Activated naive CD4-positive, alpha-beta T cell treated with anti-CD3 and anti-CD28 coated beads, Interleukin-2, amount 10 ng/mL, durations not matched to agents 7 days and 5 days (primary cell): ENCODE results near the gene FGGY.

Experiments used
- CTCF ChIA-PET: fragments of 350-600 bp; sonication (Branson Sonifier 250); formaldehyde crosslinking; loops from one replicate; lab custom pipeline; 2021; ENCODE audit warnings: antibody characterized with exemption; lab: Charles Lee
- DNase-seq: peaks from one replicate; pipeline ENCODE4 v3.0.0-alpha.2; 2020
- H3K27ac Mint-ChIP-seq: one replicate; pipeline ENCODE4 v1.8.0; 2021; ENCODE audit warnings: mild to moderate bottlenecking, moderate library complexity, mixed read lengths
- H3K27me3 Mint-ChIP-seq: one replicate; pipeline ENCODE4 v1.8.0; 2021; ENCODE audit warnings: mild to moderate bottlenecking, mixed read lengths
- H3K36me3 Mint-ChIP-seq: one replicate; pipeline ENCODE4 v1.8.0; 2021; ENCODE audit warnings: mixed read lengths
- H3K4me1 Mint-ChIP-seq: one replicate; pipeline ENCODE4 v1.8.0; 2021; ENCODE audit warnings: mixed read lengths
- H3K4me3 Mint-ChIP-seq: one replicate; pipeline ENCODE4 v1.8.0; 2021; ENCODE audit warnings: mild to moderate bottlenecking, moderate library complexity, mixed read lengths
- H3K9me3 Mint-ChIP-seq: one replicate; pipeline ENCODE4 v1.8.0; 2021; ENCODE audit warnings: mixed read lengths

Gene FGGY

DNA sequence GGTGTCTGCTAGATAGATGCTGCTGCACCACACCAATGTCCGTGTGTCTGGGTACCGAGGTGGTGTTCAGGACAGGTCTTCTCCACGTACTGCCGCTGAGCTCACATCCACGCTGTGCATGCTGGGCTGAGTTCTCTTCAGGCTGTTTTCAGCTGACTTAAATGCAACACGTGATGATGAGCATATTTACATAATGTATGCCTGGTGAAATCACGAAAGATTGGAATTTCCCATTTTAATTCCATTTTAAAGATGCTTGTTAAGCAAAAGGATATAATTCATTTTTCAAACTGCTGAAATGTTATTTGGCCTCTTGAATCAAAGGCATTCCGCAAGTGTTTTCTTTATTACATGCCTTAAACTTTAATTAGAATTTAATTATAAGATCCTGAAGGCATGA, 107.9 kb downstream of the FGGY start:
- Mint-ChIP-seq H3K27ac (no peak overlapping the region), H3K4me3 (no peak overlapping the region), H3K4me1 (no peaks in the 10 kb centered on the region), H3K27me3 (no peaks in the 10 kb centered on the region), H3K9me3 (no peaks in the 10 kb centered on the region), H3K36me3 (no peaks in the 10 kb centered on the region)
- no peak for DNase-seq
- CTCF ChIA-PET, result no interaction called here

DNA sequence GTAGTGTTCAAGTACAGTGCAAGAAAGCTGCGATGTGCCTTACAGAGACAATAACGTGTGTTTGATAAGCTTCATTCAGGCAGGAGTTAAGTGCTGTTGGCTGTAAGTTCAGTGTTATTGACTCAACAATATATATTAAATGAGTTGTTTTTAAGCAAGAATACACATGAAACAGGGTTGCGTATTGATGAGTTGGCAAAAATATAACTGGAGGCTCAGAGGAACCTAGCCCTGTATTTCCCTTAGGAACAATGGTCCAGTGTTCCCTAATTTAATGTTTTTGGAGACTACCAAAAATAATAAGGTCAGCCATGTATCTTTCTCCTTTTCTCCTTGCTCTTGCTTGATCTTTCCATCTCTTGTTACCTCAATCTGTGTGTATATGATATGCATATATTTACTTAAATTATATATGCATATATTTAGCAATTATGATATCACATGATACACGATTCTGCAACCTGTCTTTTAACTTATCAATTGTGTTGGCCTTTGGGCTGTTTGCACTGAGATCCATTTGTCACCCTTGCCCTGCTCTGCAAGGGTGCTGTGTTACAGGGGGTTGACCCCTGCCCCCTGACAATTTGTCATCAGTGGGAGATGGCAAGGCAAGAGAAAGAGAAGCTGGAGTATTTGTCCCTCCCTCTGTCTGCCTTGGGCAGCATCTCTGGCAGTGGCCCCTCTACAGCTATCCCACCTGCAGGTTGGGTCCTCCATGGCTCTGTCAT, 109.7 kb downstream of the FGGY start:
- H3K27me3 Mint-ChIP-seq, result no peaks in the 10 kb centered on the region
- H3K4me1 Mint-ChIP-seq, result no peaks in the 10 kb centered on the region
- no peak for DNase-seq
- CTCF ChIA-PET, result no interaction called here
- no peaks in the 10 kb centered on the region for H3K9me3 Mint-ChIP-seq
- no peaks in the 10 kb centered on the region for H3K36me3 Mint-ChIP-seq
- H3K4me3 Mint-ChIP-seq, result no peak overlapping the region
- H3K27ac Mint-ChIP-seq, result no peak overlapping the region

DNA sequence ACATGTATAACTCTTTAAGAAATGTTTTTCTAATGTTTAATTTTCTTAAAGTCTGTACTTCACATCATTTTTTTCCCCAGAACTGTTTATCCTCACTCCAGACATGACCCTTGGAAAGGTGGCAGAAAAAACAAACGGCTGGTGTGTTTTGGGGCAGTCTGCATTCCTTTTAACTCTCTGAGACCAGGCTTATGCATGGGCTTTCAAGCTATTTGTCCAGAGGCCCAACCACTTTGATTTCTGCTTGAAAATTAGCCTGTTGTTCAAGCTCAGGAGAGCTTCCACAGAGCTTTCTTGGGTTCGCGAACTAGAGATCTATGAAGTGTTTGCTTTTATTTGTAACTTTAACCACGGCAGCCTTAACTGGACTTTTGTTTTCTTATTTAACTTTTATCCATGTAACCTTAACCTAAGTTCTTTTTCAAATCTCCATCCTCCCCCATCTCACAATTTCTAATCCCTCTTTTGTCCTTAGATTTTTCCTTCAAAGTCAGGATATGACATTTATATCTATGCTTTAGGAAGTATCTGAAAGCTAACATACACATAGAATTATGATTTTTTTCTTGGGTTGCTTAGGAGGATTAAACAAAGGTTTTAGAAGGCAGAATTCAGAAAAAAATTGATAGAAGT, 111.8 kb downstream of the FGGY start:
- Mint-ChIP-seq H3K4me1 (no peaks in the 10 kb centered on the region), H3K27ac (no peak overlapping the region), H3K4me3 (no peak overlapping the region), H3K9me3 (no peaks in the 10 kb centered on the region), H3K36me3 (no peaks in the 10 kb centered on the region), H3K27me3 (no peaks in the 10 kb centered on the region)
- CTCF ChIA-PET, result no interaction called here
- DNase-seq, result no peak

DNA sequence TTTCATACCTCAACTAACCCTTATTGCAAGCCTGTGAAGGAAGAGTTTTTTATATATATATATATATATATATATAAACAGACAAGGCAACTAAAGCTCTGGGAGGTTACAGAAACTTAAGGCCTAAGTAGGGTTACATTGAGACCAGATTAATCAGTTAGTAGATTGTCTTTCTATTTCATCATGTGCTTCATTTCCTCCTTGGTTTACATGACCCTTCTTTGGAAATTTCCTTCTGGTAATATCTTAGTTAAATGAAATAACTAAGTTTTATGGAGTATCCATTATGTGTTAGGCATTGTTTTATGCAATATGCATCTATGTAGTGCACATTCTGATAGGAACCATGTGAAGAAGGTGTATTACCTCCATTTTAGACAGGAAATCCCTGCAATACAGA, 112.7 kb downstream of the FGGY start:
- no peak overlapping the region for H3K4me3 Mint-ChIP-seq
- no peak for DNase-seq
- H3K9me3 Mint-ChIP-seq, result no peaks in the 10 kb centered on the region
- H3K36me3 Mint-ChIP-seq, result no peaks in the 10 kb centered on the region
- CTCF ChIA-PET, result no interaction called here
- no peak overlapping the region for H3K27ac Mint-ChIP-seq
- no peaks in the 10 kb centered on the region for H3K27me3 Mint-ChIP-seq
- H3K4me1 Mint-ChIP-seq, result no peaks in the 10 kb centered on the region

DNA sequence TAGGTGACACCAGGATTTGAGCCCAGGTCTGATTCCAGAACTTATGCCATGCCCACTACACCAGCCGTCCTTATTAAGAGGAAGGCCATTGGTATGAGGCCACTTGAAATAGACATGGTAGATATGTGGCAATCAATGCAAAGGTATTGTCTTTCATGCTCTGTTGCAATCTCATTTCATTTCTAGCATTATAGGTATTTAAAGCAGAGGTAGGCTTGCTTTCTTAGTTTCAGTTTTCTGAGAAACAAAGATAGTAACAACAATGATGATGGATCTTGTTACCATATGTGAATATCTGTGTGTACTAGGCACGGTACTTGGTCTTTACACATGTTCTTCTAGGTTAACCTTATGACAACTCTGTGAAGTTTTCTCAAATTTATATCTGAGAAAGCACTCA, 113.1 kb downstream of the FGGY start:
- Mint-ChIP-seq H3K27ac (no peak overlapping the region), H3K27me3 (no peaks in the 10 kb centered on the region), H3K4me1 (no peaks in the 10 kb centered on the region), H3K4me3 (no peak overlapping the region), H3K9me3 (no peaks in the 10 kb centered on the region), H3K36me3 (no peaks in the 10 kb centered on the region)
- CTCF ChIA-PET, result no interaction called here
- DNase-seq, result no peak

DNA sequence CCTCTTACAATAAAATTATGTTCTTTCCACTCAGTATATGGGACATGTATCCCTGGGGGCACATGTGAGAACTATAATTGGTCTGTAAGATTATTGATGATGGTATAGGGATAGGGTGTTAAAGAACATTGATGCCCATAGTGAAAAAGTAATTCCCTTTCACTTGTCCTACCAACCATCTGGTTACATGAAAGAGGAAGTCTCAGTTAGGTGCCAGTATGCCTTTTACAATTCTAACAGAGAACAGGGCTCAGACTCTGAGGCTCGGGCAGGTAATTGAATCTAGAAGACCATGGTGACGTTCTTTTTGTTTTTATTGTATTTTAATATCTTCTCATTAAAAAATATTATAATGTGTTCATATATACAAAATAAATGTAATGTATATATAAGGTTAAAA, 113.6 kb downstream of the FGGY start:
- Mint-ChIP-seq H3K4me1 (no peaks in the 10 kb centered on the region), H3K9me3 (no peaks in the 10 kb centered on the region), H3K27me3 (no peaks in the 10 kb centered on the region), H3K4me3 (no peak overlapping the region), H3K36me3 (no peaks in the 10 kb centered on the region), H3K27ac (no peak overlapping the region)
- CTCF ChIA-PET, result no interaction called here
- DNase-seq, result no peak

DNA sequence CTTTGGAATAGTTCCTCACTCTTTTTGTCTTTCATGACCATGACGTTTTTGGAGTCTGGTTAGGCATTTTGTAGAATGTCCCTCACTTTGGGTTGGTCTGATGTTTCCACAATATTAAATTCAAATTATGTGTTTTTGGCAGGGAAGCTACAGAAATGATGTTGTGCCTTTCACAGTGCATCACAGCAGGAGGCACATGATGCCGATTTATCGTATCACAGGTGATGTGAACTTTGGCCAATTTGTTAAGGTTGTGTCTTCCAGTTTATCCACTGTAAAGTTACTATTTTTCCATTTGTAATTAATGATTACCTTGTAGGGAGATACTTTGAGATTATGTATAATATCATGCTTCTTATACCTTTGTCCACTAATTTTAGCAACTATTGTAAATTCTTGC, 114.3 kb downstream of the FGGY start:
- Mint-ChIP-seq H3K4me1 (no peaks in the 10 kb centered on the region), H3K27me3 (no peaks in the 10 kb centered on the region), H3K4me3 (no peak overlapping the region), H3K27ac (no peak overlapping the region), H3K36me3 (no peaks in the 10 kb centered on the region), H3K9me3 (no peaks in the 10 kb centered on the region)
- CTCF ChIA-PET, result no interaction called here
- DNase-seq, result no peak

DNA sequence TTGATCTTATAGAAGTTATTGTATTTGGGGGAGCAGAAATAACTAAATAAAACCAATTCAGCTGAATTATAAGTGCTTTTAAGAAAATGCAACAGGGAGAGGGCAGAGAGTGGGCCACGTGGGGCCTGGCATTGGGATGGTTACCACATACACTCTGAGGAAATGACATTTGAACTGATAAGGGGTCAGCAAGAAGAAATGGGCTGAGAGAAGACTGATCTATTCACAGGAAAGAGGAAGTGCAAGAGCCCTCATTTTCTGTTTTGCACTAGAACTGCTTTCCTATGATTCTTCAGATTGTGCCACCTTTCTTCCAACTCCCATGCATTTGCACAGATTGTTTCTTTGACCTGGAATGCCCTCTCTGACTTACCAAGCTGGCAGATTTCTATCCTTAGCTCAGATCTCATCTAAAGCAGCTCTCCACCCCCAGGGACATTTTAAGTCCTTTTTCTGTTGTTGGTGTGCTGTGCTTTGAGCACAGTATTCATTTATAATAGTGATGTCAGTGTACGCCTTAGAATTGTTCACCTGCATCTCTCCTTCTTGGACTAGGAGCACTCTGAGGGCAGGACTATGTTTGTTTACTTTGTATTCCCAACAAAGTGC, 115.9 kb downstream of the FGGY start:
- DNase-seq, result no peak
- H3K4me1 Mint-ChIP-seq, result no peaks in the 10 kb centered on the region
- H3K4me3 Mint-ChIP-seq, result no peak overlapping the region
- CTCF ChIA-PET, result no interaction called here
- H3K27me3 Mint-ChIP-seq, result no peaks in the 10 kb centered on the region
- H3K9me3 Mint-ChIP-seq, result no peaks in the 10 kb centered on the region
- H3K36me3 Mint-ChIP-seq, result no peaks in the 10 kb centered on the region
- no peak overlapping the region for H3K27ac Mint-ChIP-seq

DNA sequence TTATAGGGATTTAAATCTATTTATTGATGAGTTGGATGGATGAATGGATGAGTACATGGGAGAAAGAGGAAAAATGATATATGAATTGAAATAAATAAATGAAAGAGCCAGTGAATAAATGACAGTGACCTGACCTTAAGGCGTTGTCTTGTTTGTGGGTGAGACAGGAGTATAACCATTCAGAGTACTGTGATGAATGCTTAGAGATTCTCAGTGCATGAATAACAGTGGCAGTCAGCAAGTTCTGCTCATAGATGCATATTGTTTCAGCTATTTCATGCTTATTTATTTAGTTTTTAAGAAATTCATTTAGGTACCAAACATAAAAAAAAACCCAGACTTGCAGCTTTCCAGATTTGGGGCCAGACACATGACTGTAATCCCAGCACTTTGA, 116.4 kb downstream of the FGGY start:
- Mint-ChIP-seq H3K4me3 (no peak overlapping the region), H3K9me3 (no peaks in the 10 kb centered on the region), H3K27me3 (no peaks in the 10 kb centered on the region), H3K27ac (no peak overlapping the region), H3K4me1 (no peaks in the 10 kb centered on the region), H3K36me3 (no peaks in the 10 kb centered on the region)
- CTCF ChIA-PET, result interaction anchor here (0.7 kb wide), 1 partner anchor 11 kb away, joined by 3 read pairs; no protein-coding TSS in a partner anchor
- DNase-seq, result no peak

DNA sequence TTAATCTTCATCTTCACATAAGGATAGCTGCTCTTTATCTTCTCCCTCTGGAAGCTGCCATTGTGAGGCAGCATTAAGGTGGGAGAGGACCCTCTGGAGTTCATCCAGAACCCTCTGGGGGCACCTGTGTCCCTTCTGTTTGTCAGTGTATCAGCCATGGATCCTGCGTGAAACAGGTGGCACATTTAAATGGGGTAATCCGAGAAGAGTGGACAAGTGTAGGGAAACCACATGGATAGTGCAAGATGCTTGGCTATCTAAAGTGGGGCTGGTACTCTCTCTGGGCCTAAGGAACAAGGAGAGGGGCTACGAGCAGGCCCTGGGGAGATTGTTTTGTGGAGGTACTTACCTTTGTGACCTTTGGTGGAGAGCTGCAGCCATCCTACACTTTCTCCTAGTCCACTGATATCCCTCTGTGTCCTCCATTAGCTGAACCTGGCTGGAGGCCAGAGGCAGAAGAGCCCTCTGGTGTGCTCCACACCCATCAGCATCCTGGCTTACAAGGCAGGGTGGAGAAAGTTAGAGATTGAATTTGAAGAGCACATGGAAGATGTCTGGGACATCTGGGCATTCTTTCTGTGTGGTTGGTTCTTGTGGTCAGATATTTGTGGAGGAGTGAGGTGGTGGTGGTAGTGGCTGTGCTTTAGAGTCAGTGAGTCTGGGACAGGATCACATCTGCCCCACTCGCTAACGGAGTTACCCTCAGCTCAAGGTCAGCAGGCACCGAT, 117.7 kb downstream of the FGGY start:
- no peak for DNase-seq
- no peak overlapping the region for H3K27ac Mint-ChIP-seq

DNA sequence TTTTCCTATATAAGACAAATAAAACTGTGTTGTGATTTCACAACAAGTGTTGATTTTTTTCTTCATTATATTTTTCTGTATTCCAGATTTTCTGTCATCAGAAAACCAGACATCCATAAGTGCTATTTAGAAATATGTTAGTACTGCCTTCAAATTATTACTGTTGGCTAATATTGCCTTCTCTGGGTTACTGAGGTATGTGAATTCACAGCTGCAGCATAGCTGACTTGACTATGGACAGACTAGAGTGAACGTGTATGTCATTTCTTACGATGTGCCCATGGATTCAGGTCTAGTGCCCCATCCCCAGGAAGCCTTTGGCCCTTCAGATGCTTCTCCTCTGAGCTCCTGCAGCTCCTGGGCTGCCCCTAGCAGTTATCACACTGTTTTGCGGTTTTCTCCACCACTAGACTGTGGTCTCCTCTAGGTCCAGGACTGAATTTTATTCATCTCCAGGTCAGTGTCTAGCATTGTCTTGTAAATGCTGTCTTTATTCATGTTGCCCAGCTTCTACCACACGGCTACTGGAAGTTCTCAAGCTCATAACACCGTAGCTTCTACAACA, 118.5 kb downstream of the FGGY start:
- no peak overlapping the region for H3K27ac Mint-ChIP-seq
- no peaks in the 10 kb centered on the region for H3K4me1 Mint-ChIP-seq
- no peak for DNase-seq
- no peak overlapping the region for H3K4me3 Mint-ChIP-seq
- no peaks in the 10 kb centered on the region for H3K27me3 Mint-ChIP-seq
- H3K36me3 Mint-ChIP-seq, result no peaks in the 10 kb centered on the region
- CTCF ChIA-PET, result no interaction called here
- no peaks in the 10 kb centered on the region for H3K9me3 Mint-ChIP-seq

More for the DNA sequence above, 117.7 kb downstream of the FGGY start:
- Mint-ChIP-seq H3K4me1 (no peaks in the 10 kb centered on the region), H3K4me3 (no peak overlapping the region), H3K36me3 (no peaks in the 10 kb centered on the region), H3K27me3 (no peaks in the 10 kb centered on the region), H3K9me3 (no peaks in the 10 kb centered on the region)
- CTCF ChIA-PET, result no interaction called here

DNA sequence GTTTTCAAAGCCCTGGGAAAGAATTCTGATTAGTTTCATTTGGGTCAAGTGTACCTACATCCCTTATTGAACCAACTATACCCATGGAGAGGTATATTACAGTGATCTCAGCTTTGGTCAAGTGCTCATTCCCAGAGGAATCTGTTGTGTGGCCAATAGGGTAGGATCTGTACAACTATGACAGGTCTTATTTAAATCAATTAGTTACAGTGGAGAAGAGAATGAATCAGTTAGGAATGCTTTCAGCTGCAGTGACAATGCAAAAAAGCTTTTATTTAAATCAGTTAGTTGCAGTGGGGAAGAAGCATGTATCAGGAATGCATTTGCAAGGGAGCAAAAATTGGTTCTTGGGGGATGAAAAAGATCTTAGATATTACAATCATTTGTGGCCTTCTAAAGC, 119.0 kb downstream of the FGGY start:
- no peak for DNase-seq
- Mint-ChIP-seq H3K4me3 (no peak overlapping the region), H3K36me3 (no peaks in the 10 kb centered on the region), H3K27ac (no peak overlapping the region), H3K9me3 (no peaks in the 10 kb centered on the region), H3K4me1 (no peaks in the 10 kb centered on the region), H3K27me3 (no peaks in the 10 kb centered on the region)
- CTCF ChIA-PET, result no interaction called here

DNA sequence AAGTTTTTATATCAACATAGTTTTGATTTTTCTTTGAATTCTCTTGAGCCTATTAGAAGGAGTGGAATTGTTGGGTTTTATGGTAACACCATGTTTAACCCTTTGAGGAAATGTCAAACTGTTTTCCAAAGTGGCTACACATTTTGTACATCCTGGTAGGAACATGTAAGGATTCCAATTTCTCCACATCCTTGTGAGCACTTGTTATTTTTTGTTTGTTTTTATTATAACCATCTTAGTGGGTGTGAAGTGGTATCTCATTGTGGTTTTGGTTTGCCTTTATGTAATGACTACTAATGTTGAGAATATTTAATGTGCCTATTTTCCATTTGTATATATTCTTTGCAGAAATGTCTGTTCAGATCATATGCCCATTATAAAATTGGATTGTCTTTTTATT, 120.5 kb downstream of the FGGY start:
- DNase-seq, result no peak
- Mint-ChIP-seq H3K4me3 (no peak overlapping the region), H3K36me3 (no peaks in the 10 kb centered on the region), H3K4me1 (no peaks in the 10 kb centered on the region), H3K27me3 (no peaks in the 10 kb centered on the region), H3K27ac (no peak overlapping the region), H3K9me3 (no peaks in the 10 kb centered on the region)
- CTCF ChIA-PET, result no interaction called here

DNA sequence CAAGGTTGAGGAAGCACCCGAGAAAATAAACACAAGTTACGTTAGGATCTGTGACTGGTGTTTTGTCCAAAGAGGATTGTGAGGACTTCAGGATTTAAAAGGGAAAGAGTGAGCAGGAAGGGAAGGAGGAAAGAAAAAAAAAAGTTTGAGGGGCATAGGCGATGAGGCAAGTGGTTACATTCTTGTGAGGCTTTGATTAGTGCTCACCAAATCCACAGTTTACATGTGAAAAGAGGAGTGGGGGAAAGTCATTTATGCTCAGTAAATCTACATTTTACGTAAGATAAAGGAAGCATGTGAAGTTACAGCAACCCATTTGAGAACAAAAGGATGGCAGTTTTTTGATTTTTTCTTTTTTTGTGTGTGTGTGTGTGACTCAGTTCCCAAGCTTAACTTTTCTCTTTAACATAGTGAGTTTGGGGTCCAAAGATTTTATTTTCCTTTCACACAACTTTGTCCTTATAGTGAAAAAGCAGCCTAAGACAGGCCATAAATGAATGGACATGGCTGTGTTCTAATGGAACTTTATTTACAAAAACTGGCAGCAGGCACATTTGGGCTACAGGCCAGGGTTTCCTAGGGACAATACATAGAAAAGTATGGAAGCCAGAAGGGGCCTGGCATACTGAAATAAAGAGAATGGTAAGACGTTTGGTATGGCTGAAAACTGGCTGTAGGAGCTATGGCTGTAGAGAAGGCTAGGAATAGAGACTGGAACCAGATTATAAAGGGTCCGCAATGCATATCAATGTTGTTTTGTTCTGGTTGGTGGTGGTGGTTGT, 121.7 kb downstream of the FGGY start:
- Mint-ChIP-seq H3K9me3 (no peaks in the 10 kb centered on the region), H3K27me3 (no peaks in the 10 kb centered on the region), H3K4me1 (no peaks in the 10 kb centered on the region), H3K36me3 (no peaks in the 10 kb centered on the region), H3K4me3 (no peak overlapping the region), H3K27ac (no peak overlapping the region)
- no peak for DNase-seq
- CTCF ChIA-PET, result no interaction called here
